ENCODE data around the gene RECQL5.
"Not testable (repeated sequence)": the region's sequence is repeated elsewhere in the genome, so short reads cannot be mapped to it uniquely, and the experiment has no call there.

The RECQL5 gene

DNA sequence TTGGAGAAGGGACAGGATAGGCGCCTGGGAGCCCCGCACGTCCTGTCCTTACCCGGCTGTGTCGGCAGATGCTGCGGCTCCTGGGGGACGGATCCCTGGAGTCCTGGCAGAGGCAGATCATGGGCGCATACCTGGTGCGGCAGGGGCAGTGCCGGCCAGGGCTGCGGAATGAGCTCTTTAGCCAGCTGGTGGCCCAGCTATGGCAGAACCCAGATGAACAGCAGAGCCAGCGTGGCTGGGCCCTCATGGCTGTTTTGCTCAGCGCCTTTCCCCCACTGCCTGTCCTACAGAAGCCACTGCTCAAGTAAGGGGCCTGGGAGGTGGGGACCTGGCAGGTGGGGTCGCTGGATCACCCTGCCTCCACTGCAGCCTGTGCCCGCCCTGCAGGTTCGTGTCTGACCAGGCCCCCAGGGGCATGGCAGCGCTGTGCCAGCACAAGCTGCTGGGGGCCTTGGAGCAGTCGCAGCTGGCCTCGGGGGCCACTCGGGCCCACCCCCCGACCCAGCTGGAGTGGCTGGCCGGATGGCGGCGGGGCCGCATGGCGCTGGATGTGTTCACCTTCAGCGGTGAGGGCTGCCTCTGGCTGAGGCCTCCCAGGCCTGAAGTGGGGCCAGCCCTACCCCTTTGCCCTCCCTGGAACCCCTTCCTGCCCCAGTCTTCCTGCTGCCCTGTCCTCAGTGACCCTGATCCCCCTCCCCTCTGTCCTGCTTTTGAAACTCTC lies 53.9 kb downstream of the RECQL5 start:
- no peak for DNase-seq

DNA sequence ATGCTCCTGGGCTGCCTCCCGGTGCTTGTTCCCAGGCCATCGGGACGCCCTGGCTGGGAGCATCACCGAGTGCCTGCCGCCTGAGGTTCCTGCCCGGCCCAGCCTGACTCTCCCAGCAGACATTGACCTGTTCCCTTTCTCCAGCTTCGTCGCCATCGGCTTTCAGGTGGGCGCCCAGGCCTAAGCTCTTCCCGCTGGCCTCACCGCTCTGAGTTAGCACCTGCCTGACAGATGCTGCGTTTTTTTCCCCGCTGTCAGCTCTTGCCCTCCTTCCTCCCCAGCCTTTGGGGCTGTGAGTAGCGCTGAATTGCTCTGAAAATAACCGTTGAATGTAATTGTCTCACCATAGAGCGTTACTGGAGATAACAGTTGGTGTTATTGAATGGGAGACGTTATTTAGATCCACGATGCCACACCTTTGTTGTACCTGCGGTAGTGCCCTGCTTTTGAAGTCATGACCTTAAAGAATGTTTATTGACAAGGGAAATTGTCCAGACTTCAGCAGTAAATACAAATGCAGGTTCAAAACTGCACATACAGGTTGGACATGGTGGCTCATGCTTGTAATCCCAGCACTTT lies 55.0 kb downstream of the RECQL5 start:
- DNase-seq, result no peak

DNA sequence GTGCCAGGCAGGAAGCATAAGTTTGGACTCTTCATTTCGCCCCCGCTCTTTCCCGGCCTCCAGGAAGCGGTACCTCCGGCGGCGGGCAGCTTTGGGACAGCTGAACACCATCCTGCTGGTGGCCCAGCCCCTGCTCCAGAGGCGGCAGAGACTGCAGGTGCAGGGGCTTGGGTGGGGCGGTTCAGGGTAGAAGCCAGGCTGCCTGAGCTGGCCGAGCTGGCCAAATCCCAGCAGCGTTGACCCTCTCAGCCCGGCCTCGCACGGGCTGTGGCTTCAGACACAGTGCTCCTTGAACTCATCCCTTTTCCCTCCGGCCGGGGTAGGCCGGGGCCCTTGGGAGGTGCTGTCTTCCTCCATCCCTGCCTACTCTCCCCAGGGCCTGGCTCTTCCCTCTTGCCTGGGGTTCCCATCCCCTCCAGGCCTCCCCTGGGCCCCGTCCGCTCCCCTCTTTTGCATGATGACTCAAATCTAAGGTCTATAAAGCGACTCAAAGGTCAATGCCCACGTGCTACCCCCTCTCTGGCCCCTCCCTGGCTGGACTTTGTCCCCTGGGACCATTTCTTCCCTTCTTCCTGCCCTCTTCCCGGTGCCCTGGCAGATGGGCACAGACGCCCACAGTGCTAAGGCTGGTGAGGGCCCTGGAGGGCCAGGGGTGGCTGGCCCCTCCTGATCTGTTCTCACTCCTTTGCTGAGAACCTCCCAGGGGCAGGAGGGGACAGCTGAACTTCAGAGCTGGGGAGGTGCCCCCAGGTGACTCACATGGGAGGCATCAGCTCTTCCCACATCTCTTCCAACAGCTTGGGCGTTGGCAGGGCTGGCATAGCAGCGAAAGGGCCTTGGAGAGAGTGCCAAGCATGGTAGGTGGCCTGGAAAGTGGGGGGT lies 56.6 kb downstream of the RECQL5 start:
- no peak for DNase-seq

DNA sequence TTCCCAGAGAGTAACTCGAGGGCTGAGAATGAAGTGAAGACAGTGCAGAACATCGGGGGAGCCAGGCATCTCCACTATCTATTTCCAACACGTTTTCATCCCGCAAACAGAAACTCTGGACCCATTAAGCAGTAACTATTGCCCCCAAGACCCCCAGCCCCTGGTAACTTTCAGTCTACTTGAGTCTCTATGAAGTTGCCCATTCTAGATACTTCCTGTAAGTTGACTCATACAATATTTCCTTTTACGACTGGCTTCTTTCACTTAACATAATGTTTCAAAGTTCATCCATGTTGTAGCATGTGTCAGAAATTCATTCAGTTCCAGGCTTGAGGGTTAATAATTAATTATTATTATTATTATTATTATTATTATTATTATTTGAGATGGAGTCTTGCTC lies 59.9 kb downstream of the RECQL5 start:
- DNase-seq, result no peak

DNA sequence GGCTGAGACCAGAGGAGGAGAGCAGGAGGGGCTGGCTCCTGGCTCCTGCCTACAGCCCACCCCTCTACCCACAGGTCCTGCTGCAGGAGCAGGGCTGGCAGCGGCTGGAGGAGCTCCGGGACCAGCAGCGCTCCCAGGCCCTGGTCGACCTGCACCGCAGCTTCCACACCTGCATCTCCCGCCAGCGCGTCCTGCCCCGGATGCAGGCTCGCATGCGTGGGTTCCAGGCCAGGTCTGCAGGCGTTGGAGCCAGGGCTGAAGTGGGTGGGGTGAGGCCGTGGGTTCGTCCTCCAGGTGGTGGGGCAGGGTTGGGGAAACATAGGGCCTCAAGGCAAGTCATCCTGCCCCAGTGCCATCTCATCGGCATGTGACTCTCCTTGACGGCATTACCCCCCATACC lies 61.2 kb downstream of the RECQL5 start:
- DNase-seq, result no peak

DNA sequence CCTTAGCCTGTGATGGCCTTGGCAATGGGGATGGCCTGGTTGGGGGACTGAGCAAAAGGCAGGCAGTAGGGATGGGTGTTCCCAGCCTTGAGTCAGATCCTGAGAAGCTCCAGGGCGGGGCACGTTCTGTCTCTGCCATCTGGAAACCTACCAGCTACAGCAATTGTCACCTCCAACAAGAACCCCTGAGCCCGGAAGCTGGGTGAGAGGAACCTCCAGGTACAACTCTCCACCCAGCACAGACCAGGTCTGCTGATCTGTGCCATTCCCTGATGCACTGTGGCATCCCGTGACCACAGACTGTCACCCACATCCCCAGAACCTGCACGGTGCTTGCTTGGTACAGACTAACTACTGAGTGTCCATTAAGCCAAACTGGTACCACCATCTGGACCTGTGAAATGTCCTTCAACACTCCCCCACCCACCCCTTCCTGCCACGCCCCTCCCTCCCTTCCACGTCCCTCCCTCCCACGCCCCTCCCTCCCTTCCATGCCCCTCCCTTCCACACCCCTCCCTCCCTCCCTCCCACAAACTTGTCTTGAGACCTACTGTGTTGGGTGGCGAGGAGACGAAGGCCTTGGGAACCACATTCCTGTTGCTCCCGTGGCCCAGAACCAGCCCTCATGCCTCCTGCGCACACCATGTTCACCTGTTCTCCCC lies 62.8 kb downstream of the RECQL5 start:
- no peak for DNase-seq

DNA sequence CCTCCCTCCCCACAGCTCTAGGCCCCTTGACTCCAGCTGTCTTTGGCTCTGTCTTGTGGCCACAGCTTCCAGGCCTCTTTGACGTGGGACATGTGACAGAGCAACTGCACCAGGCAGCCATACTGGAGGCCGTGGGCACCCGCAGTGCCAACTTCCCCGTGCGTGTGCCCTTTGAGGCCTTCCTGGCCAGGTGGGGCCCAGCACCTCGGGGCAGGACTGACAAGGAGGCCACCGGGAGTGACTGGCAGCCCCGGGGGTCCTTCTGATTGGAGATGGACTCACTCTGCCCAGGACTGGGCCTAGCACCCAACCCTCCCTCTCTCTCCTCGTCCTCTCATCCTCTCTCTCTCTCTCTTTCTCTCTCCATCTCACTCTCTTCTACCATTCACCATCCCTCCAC lies 63.8 kb downstream of the RECQL5 start:
- DNase-seq, result no peak

DNA sequence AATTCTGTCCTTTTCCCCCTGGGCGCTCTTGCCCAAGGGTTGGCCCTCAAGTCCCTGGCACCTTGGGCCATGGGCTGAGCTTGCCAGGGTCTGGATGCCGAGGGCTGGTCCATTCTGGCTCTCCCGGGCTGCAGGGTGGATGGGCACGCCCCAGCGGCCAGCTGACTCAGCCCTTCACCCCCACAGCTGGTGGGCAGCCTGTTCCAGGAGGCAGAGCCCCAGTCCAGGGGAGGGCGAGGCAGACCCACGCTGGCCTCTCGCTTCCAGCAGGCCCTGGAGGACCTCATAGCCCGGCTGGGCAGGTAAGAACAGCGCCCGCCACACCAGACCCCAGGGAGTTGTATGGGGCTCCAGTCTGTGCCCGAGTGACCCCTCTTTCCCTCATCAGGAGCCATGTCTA lies 64.3 kb downstream of the RECQL5 start:
- no peak for DNase-seq

DNA sequence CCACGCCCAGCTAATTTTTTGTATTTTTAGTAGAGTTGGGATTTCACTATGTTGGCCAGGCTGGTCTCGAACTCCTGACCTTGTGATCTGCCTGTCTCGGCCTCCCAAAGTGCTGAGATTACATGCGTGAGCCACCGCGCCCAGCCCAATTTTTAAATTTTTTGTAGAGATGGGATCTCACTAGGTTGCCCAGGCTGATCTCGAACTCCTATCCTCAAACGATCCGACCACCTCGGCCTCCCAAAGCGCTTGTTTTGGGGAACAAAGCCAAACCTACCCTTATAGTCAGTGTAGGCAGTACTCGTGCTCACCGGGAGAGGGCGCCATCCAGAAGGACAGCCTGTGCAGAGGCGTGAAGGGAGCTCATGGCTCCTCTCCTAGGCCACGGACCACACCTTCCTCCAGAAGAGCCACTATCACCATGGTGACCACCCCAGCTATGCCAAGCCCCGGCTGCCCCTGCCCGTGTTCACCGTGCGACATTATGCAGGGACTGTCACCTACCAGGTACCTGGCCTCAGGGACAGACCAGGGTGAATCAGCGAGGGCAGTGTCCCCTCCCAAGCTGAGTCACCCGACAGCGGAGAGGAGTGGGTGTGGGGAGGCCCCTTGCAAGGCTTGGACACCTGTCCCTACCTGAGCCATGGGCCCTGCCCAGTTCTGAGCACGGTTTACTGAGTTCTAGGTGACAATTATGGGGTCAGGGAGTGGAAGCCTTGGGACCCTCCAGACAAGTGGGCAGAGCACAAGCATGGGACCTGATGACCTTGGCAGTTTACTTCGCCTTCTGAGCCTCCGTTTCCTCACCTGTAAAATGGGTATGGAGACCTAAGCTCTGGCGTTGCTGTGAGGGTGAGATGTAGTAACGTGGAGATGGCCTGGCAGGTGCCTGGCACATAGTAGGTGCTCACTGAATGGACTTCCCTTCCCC lies 65.6 kb downstream of the RECQL5 start:
- peak; percentile 60 for DNase-seq

DNA sequence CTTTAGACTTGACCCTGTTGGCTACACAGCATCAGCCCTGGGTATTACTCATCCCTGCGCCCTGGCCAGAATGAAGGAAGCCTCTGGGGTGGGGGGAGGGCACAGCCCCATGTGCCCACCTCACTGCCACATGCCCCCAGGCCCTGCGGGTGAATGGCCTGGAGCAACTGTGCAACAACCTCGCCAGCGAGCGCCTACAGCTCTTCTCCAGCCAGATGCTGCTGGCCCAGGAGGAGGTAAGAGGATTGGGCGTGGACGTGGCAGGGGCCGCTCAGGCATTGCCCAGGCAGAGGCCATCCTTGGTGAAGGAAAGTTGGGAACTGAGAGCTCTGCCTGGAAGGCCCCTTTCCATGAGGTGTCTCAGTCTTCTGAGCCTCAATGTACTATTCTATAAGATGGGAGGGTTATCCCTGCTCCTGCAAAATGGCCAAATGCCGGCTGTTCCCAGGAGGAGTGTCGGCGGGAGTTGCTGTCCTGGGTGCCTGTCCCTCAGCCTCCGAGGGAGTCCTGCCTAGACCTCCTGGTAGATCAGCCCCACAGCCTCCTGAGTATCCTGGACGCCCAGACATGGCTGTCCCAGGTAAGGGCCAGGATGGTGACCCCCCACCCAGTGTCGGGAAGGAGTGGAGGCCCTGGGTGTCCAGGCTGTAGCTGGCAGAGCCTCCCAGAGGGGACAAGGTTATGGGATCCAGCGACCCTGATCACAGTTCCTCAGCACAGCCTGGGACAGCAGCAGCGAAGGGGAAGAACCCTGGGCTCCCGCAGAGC lies 70.5 kb downstream of the RECQL5 start:
- no peak for DNase-seq

DNA sequence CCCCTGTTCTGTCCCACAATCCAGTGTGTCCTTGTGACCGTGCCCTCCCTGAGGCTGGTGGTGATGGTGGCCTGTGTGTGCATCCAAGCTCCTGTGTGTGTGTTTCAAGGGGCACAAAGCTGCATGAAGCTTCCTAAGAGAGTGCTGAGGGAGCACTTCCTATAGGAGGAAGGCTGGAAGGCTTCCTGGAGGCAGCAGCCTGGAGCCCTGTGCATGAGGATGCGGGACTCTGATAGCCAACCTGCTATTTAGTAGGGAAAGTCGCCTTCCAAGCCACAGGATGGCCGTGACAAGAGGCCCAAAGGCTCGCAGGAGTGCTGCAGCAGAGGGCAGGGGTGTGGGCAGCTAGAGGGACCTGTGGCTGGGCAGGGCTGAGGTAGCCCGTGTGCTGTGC lies 71.0 kb downstream of the RECQL5 start:
- no peak for DNase-seq

DNA sequence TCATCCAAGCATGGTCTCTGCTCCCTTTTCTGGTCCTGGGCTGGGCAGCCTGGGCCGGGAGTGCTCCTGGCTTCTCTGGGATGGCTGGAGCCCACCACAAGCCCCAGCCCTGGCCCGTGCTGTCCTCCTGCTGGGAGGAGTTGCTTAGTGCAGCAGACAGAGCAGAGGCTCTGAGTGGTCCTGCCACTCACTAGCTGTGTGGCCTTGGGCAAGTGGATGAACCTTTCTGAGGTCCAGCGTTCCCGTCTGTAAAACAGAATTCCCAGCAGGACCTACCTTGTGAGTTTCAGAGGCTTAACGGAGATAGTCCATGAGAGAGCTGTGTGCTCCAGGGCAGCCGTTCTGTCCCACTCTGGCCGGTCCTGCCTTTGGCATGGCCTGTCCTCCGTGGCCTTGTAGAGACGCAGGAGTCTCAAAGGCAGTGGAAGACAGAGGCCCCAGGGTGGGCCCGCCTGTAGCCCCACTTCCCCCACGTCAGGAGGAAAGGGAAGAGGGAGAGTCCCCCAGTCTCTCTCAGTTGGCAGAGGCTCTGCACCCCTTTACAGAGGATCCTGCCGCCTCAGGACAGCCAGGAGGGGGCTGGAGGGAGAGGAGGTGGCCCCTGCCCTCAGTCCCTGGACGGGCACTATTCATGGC lies 71.6 kb downstream of the RECQL5 start:
- no peak for DNase-seq

DNA sequence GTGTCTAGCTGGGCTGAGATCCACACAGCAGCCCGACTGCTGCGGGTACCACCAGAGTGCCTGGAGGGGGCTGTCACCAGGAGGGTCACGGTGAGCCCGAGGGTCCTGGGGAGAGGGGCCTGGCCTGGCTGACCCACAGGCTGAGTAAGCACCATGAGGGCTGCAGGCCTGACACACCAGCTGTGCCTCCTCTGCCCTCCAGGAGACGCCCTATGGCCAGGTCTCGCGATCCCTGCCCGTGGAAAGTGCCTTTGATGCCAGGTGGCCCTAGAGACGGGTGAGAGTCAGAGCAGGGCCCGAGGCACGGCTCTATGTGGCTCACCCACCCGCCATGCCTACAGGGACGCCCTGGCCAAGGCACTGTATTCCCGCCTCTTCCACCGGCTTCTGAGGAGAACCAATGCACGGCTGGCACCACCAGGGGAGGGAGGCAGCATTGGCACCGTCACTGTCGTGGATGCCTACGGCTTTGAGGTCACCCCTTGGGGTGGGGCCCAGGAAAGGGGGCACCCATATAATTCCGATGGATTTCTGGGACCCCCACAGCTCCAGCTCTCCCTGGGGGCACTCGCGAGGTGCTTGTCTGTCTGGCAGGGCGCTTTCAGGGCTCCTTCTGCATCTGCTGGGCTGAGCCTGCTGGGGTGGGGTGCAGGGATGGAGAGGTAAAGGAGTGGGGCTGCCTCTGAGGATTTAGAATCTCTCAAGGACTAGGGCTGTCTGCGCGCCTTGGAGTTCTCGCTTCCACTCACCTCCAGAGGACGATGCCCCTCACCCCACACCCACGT lies 72.3 kb downstream of the RECQL5 start:
- DNase-seq, result no peak

DNA sequence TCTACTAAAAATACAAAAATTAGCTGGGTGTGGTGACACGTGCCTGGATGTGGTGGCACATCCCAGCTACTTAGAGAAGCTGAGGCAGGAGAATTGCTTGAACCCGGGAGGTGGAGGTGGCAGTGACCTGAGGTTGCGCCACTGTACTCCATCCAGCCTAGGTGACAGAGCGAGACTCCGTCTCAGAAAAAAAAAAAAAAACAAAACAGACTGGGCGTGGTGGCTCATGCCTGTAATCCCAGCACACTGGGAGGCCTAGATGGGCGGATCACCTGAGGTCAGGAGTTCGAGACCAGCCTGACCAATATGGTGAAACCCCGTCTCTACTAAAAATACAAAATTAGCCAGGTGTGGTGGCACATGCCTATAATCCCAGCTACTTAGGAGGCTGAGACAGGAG lies 73.5 kb downstream of the RECQL5 start:
- not testable (repeated sequence) for DNase-seq

DNA sequence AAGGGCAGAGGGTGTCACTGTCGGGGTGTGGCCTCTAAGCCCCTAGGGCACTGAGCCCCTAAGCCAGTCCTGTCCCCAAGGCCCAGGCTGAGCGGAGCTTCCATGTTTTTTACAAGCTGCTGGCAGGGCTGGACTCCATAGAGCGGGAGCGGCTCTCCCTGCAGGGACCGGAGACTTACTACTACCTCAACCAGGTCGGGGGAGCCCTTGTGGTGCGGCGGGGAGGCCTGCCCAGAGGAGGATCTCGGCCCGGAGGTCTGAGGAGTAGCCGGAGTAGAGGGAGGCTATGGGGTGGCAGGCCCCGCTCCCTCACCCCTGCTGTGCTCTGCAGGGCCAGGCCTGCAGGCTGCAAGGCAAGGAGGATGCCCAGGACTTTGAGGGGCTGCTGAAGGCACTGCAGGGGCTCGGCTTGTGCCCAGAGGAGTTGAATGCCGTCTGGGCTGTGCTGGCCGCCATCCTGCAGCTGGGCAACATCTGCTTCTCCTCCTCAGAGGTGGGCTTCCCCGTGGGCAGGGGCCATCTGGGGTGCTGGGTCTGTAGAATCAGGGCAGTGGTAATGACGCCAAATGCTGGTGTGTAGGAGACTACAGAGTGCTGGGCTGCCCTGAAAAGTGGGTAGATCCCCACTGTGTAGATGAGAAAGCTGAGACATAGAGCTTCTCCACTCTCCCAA lies 74.5 kb downstream of the RECQL5 start:
- no peak for DNase-seq

DNA sequence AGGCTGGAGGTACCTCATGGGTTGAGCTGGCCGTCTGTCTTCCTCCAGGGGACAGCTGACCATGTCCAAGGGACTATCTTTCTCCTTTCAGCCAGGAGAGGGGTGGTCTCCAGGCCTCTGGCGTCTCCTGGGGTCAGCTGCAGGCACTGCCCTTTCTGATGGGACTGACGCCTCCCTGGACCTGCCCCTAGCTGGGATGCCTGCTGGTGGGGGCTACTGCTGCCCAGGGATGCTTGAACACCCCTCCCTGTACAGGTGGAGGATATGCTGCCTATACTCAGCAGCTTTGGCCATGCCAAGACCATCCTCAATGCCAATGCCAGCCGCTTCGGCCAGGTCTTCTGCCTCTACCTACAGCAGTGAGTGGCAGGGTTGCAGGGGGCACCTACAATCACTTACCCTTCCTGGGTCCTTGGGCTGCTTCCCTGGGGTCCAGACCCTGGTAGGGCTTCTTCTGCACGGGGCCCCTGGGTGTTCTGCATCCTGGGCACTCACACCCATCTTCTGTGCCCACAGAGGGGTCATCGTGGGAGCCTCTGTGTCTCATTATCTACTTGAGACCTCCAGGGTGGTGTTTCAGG lies 75.1 kb downstream of the RECQL5 start:
- no peak for DNase-seq

DNA sequence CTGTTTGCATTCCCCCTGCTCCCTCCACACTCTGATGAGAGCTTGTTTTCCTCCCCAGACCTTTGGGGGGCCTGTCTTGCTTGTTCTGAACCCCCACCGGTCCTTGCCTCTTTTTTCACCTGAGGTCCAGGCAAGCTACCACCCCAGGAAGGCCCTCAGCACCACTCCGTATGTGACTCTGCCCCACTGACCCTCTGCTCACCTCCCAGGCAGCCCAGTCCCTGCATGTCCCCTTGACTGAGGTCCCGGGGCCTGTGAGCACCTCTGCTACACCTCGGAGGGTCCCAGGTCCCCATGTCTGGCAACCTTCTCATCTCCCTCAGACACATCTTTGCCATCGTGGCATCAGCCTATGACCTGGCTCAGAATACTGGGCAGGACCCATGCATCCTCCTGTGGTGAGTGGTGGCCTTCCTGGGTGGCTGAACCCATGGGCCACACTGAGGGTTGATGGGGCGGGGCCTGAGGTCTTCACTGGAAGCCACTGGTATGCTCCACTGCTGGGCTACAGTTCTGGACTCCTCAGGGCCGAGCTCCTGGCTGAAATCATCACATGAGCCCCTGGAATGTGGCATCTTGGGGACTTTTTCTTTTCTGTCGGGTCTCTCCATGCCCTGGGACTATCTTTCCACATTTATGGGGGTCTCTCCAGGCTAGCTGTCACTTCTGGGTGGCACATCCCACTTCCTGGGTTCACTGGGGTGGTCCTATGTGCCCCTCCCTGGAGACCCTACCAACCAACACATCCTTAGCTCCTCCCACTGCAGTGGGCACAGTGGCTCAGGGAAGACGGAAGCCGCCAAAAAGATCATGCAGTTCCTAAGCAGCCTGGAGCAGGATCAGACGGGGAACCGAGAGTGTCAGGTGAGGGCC lies 75.9 kb downstream of the RECQL5 start:
- DNase-seq, result no peak

DNA sequence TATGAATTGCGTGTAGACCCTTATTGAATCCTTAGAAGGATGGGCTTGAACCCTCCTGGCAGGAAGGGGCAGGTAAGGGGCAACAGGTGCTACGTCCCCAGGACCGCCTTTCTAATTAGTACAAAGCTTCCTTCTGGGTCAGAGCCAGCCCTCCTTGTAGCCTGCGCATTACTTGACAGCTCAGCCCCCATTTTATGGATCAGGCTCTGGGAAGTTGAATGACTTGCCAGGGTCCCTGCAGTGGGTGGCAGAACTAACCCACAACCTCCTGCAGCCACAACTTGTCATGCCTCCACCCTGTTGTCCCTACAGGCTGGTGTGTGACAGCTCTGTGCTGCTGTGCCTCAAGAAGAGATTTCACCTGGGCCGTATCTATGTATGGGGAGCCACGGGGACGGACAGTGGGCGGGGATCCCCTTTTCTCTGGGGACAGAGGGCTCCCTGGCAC lies 76.6 kb downstream of the RECQL5 start:
- no peak for DNase-seq
